HCT116 (cell line): Measurements from ENCODE around the gene MBNL2. TPM values are rescaled to one million over a fixed set of nuclear protein-coding genes. Genes with fewer than 3 reads are reported as not detected.

Source experiments
- ATAC-seq: fragments of 200-7000 bp; cut with Tn5 transposase; 2 replicates; pipeline ENCODE4 v1.9.1; 2020; ENCODE audit warnings: mild to moderate bottlenecking, moderate library complexity
- BruUV-seq: library from RNA; stranded (reverse); fragments of 400-500 nt; replicated peaks from 2 replicates; lab custom pipeline; 2021; lab: Mats Ljungman, UMichigan
- CTCF ChIA-PET: fragments of 300-600 bp; sonication (Branson Sonifier 250); formaldehyde crosslinking; loops from one replicate; lab custom pipeline; 2021; ENCODE audit warnings: antibody characterized with exemption; lab: Charles Lee
- POLR2A ChIA-PET: fragments of 300-600, 350-600 bp; sonication (Branson Sonifier 250); formaldehyde crosslinking; loops from one replicate; lab custom pipeline; 2021; ENCODE audit warnings: antibody characterized with exemption; lab: Charles Lee
- RAD21 ChIA-PET, 2 experiments: fragments of 300-600 bp; sonication (Branson Sonifier 250); formaldehyde crosslinking; loops; one replicate each; lab custom pipeline; 2023; ENCODE audit warnings: low total read pairs in 2 of 2; ENCODE audit not compliant: uncharacterized antibody in 2 of 2, unreplicated experiment in 2 of 2, low non-redundant PET in 1 of 2; lab: Charles Lee
- DNase-seq: peaks from one replicate; pipeline ENCODE4 v3.0.0-alpha.2; 2010; ENCODE audit warnings: low read depth, low spot score
- H2AFZ ChIP-seq: fragments of 200-600 bp; shearing (Covaris generic), sonication (generic); 2 replicates; pipeline ENCODE4 v1.6.1; 2017; ENCODE audit warnings: low read depth, mixed run types, mixed read lengths, antibody characterized with exemption, low read length; ENCODE audit not compliant: poor library complexity, severe bottlenecking
- H3K27ac ChIP-seq: 2 replicates; pipeline ENCODE4 v1.5.1; 2012; ENCODE audit warnings: low read depth, low read length
- H3K27me3 ChIP-seq: fragments of 200-600 bp; sonication (generic); 2 replicates; pipeline ENCODE4 v1.6.1; 2016; ENCODE audit warnings: mixed run types, low read length, mixed read lengths; ENCODE audit not compliant: insufficient read depth
- H3K36me3 ChIP-seq, 2 experiments: fragments of 200-500 bp in 1 of 2; fragments of 200-600 bp in 1 of 2; sonication (Bioruptor generic) in 1 of 2; sonication (generic) in 1 of 2; 2 replicates each; pipeline versions ENCODE4 v1.5.1 to v1.6.1; 2014 to 2016; ENCODE audit warnings: low read length in 2 of 2, inconsistent platforms in 1 of 2, mixed read lengths in 1 of 2, mixed run types in 1 of 2; ENCODE audit not compliant: insufficient read depth in 2 of 2, control insufficient read depth in 1 of 2
- H3K4me1 ChIP-seq, 2 experiments: fragments of 200-600 bp in 1 of 2; sonication (generic) in 1 of 2; 2 replicates each; pipeline versions ENCODE4 v1.5.1 to v1.6.1; 2012 to 2017; ENCODE audit warnings: low read length in 2 of 2, inconsistent platforms in 1 of 2, mild to moderate bottlenecking in 1 of 2, mixed read lengths in 1 of 2, mixed run types in 1 of 2, moderate library complexity in 1 of 2; ENCODE audit not compliant: insufficient read depth in 2 of 2, control insufficient read depth in 1 of 2
- H3K4me2 ChIP-seq: fragments of 200-600 bp; sonication (generic); 2 replicates; pipeline ENCODE4 v1.6.1; 2017; ENCODE audit warnings: mixed run types, low read length, mixed read lengths
- H3K4me3 ChIP-seq, 2 experiments: fragments of 200-600 bp in 1 of 2; sonication (generic) in 1 of 2; replicated peaks in 1 of 2; 2 replicates each; pipeline ENCODE4 v1.5.1; 2011 to 2016; ENCODE audit warnings: low read length in 2 of 2, control low read depth in 1 of 2, low read depth in 1 of 2, mild to moderate bottlenecking in 1 of 2, mixed read lengths in 1 of 2, mixed run types in 1 of 2
- H3K79me2 ChIP-seq: fragments of 200-600 bp; sonication (generic); 2 replicates; pipeline ENCODE4 v1.6.1; 2017; ENCODE audit warnings: mild to moderate bottlenecking, mixed run types, low read length, moderate library complexity, mixed read lengths; ENCODE audit not compliant: insufficient read depth
- H3K9ac ChIP-seq: fragments of 200-600 bp; sonication (generic); 2 replicates; pipeline ENCODE4 v1.6.1; 2016; ENCODE audit warnings: low read length, mixed read lengths
- H3K9me2 ChIP-seq: fragments of 200-600 bp; sonication (generic), shearing (Covaris generic); 2 replicates; pipeline ENCODE4 v1.6.1; 2017; ENCODE audit warnings: mixed run types, mild to moderate bottlenecking, moderate library complexity; ENCODE audit not compliant: insufficient read depth
- H3K9me3 ChIP-seq, 2 experiments: fragments of 200-500 bp in 1 of 2; fragments of 200-600 bp in 1 of 2; sonication (Bioruptor generic) in 1 of 2; sonication (generic) in 1 of 2; 2 replicates each; pipeline ENCODE4 v1.6.1; 2014 to 2017; ENCODE audit warnings: low read length in 2 of 2, mixed read lengths in 2 of 2, inconsistent platforms in 1 of 2, low read depth in 1 of 2, mild to moderate bottlenecking in 1 of 2, mixed run types in 1 of 2, moderate library complexity in 1 of 2; ENCODE audit not compliant: control insufficient read depth in 1 of 2, insufficient read depth in 1 of 2
- H4K20me1 ChIP-seq: fragments of 200-600 bp; sonication (generic), shearing (Covaris generic); 2 replicates; pipeline ENCODE4 v1.6.1; 2017; ENCODE audit warnings: mixed run types, mild to moderate bottlenecking, moderate library complexity; ENCODE audit not compliant: insufficient read depth
- CBX3 ChIP-seq: IDR thresholded peaks from 2 replicates; pipeline ENCODE4 v1.6.1; 2012; ENCODE audit warnings: low read depth
- CEBPB ChIP-seq: IDR thresholded peaks from 2 replicates; pipeline ENCODE4 v1.6.1; 2012; ENCODE audit warnings: low read depth
- EGR1 ChIP-seq: IDR thresholded peaks from 2 replicates; pipeline ENCODE4 v1.6.1; 2012; ENCODE audit warnings: low read depth
- ELF1 ChIP-seq: IDR thresholded peaks from 2 replicates; pipeline ENCODE4 v1.6.1; 2012; ENCODE audit warnings: low read depth, borderline replicate concordance
- EZH2 ChIP-seq: fragments of 200-600 bp; sonication (generic); IDR thresholded peaks from 2 replicates; pipeline ENCODE4 v1.6.1; 2017; ENCODE audit warnings: antibody characterized with exemption, mixed run types
- FOSL1 ChIP-seq: IDR thresholded peaks from 2 replicates; pipeline ENCODE4 v1.6.1; 2012; ENCODE audit warnings: low read depth
- TCF7L2 ChIP-seq: IDR thresholded peaks from 2 replicates; pipeline ENCODE4 v1.7.0; 2011; ENCODE audit warnings: borderline replicate concordance, inconsistent platforms; ENCODE audit not compliant: insufficient read depth, insufficient read length; ENCODE audit errors: extremely low read depth
- intact Hi-C: fragments of 100-400 bp; cut with micrococcal nuclease; formaldehyde crosslinking; loops from 2 replicates; pipeline ENCODE4 v1.10.0; 2022
- total RNA-seq: library from RNA; stranded (reverse); gene quantifications from one replicate; pipeline ENCODE4 v1.2.1, GENCODE V29; 2021; ENCODE audit not compliant: unreplicated experiment
- TF ChIP-seq, protein P1 (sequence below), 3 experiments: fragments of 200-600 bp in 1 of 3; sonication (generic) in 1 of 3; IDR thresholded peaks in 2 of 3; conservative IDR thresholded peaks in 1 of 3; 2 replicates each; pipeline ENCODE4 v1.5.1; 2012 to 2017; ENCODE audit warnings: low read depth in 2 of 3, low read length in 2 of 3, antibody characterized with exemption in 1 of 3, borderline replicate concordance in 1 of 3, control low read depth in 1 of 3, mild to moderate bottlenecking in 1 of 3, mixed read lengths in 1 of 3, mixed run types in 1 of 3, moderate library complexity in 1 of 3; ENCODE audit not compliant: insufficient read depth in 1 of 3

MBNL2 gene
- total RNA-seq, 1 experiment from 2014 or later = 73.9 TPM

GRCh38 chr13:97337985-97338499, 115.9 kb downstream of the MBNL2 start:
- POLR2A ChIA-PET = no interaction called here
- CTCF ChIA-PET = no interaction called here
- RAD21 ChIA-PET = no interaction called here

DNA sequence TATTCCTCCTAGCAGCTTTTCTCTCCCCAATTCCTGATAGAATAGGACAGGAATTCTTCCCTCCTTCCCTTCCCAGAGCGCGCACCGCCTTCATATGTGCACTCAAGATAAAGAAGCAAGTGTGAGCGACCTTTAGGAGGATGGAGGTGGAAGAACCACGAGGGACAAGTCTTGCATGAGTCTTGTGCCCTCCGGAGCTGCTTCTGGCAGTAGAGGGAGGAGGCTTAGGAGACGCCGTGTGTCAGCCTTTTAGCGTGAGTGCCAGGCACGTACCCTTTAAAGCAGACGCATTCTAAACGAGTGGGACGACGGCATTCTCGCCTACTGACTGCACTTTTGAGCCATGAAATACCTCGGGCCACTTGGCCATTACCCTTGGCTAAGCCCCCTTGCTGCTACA, 116.4 kb downstream of the MBNL2 start:
- ATAC-seq = no peak
- no peak for DNase-seq
- Histone ChIP-seq H4K20me1 (no peaks in the 10 kb centered on the region), H3K79me2 (peaks cover 12% of the 10 kb centered on the region; the same call in 1 of the 2 replicates), H3K9me3 (no peaks in the 10 kb centered on the region), H3K9ac (no peak overlapping the region), H3K4me1 (peaks cover 22 to 30% of the 10 kb centered on the region in 2 experiments; a peak in 3 of 4 replicates), H3K4me2 (no peak overlapping the region), H3K9me2 (no peaks in the 10 kb centered on the region; the same call in 1 of the 2 replicates), H3K27me3 (no peaks in the 10 kb centered on the region), H2AFZ (no peak overlapping the region), H3K36me3 (peaks cover 2 to 9% of the 10 kb centered on the region in 2 experiments; a peak in 1 of 4 replicates), H3K4me3 (no peak overlapping the region), H3K27ac (no peak overlapping the region)
- ChIA-PET CTCF (no interaction called here), POLR2A (no interaction called here), RAD21 (no interaction called here)
- TF ChIP-seq, protein P1, sequence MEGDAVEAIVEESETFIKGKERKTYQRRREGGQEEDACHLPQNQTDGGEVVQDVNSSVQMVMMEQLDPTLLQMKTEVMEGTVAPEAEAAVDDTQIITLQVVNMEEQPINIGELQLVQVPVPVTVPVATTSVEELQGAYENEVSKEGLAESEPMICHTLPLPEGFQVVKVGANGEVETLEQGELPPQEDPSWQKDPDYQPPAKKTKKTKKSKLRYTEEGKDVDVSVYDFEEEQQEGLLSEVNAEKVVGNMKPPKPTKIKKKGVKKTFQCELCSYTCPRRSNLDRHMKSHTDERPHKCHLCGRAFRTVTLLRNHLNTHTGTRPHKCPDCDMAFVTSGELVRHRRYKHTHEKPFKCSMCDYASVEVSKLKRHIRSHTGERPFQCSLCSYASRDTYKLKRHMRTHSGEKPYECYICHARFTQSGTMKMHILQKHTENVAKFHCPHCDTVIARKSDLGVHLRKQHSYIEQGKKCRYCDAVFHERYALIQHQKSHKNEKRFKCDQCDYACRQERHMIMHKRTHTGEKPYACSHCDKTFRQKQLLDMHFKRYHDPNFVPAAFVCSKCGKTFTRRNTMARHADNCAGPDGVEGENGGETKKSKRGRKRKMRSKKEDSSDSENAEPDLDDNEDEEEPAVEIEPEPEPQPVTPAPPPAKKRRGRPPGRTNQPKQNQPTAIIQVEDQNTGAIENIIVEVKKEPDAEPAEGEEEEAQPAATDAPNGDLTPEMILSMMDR (IDR thresholded peaks at IDR 0.05 in 2 of 3, conservative IDR thresholded peaks at IDR 0.05 in 1 of 3; ENCODE audit: borderline replicate concordance in 1 of 3, insufficient read depth in 1 of 3, low read depth in 2 of 3, low read length in 2 of 3) = no peak
- TF ChIP-seq CEBPB (no peak), ELF1 (no peak)
- no TSS peak for BruUV-seq
- intact Hi-C loops = no loop called here

More at GRCh38 chr13:97337985-97338499, 115.9 kb downstream of the MBNL2 start:
- no peak for TF ChIP-seq EZH2
- no peak for TF ChIP-seq CBX3
- TF ChIP-seq EGR1 = no peak
- TF ChIP-seq TCF7L2 = no peak
- no peak for TF ChIP-seq FOSL1
- no peak for TF ChIP-seq CEBPB
- TF ChIP-seq, all 23 proteins: peak for 0
- no peak overlapping the region for H3K4me3 ChIP-seq
- no peak overlapping the region for H3K27ac ChIP-seq
- no peaks in the 10 kb centered on the region for H3K27me3 ChIP-seq
- 0 out of 2 replicates have a peak, but pooled peaks cover 12% of the 10 kb centered on the region for H3K79me2 ChIP-seq
- H3K36me3 ChIP-seq = peaks cover 2 to 5% of the 10 kb centered on the region in 2 experiments; a peak in 1 of 4 replicates
- DNase-seq = no peak
- no peak overlapping the region for H3K4me2 ChIP-seq
- no peak overlapping the region for H3K9ac ChIP-seq
- intact Hi-C loops = no loop called here
- H3K4me1 ChIP-seq = peaks cover 22 to 26% of the 10 kb centered on the region in 2 experiments; a peak in 3 of 4 replicates
- no peaks in the 10 kb centered on the region for H4K20me1 ChIP-seq
- no peak for ATAC-seq
- no TSS peak for BruUV-seq
- H2AFZ ChIP-seq = no peak overlapping the region
- no peaks in the 10 kb centered on the region for H3K9me3 ChIP-seq
- H3K9me2 ChIP-seq = no peaks in the 10 kb centered on the region; the same call in 1 of the 2 replicates
